HepG2 (cell line): ENCODE measurements around the gene SLC2A10. TPM values are rescaled to one million over a fixed set of nuclear protein-coding genes. Genes with fewer than 3 reads are reported as not detected.
A peak's percentile ranks its signal among the peaks of the same experiment; 100 is the strongest.

ENCODE experiments used
- AKAP8 ChIP-seq: sonication (generic); formaldehyde crosslinking; IDR thresholded peaks from 2 replicates; pipeline ENCODE4 v1.5.1; 2020; ENCODE audit warnings: mild to moderate bottlenecking, missing genetic modification reagents
- ATAD3A ChIP-seq: sonication (generic); formaldehyde crosslinking; IDR thresholded peaks from 2 replicates; pipeline ENCODE4 v1.4.0; 2020; ENCODE audit warnings: missing genetic modification reagents
- KDM2A ChIP-seq: sonication (generic); formaldehyde crosslinking; IDR thresholded peaks from 2 replicates; pipeline ENCODE4 v1.4.0; 2020; ENCODE audit warnings: low read depth, missing genetic modification reagents, borderline replicate concordance
- KDM3A ChIP-seq: IDR thresholded peaks from 2 replicates; pipeline ENCODE4 v1.6.1; 2018; ENCODE audit warnings: low read depth, missing compliant biosample characterization
- NFRKB ChIP-seq: fragments of 450-650 bp; IDR thresholded peaks from 2 replicates; pipeline ENCODE4 v1.6.1; 2017
- NRL ChIP-seq: sonication (generic); formaldehyde crosslinking; IDR thresholded peaks from 2 replicates; pipeline ENCODE4 v1.5.0; 2020; ENCODE audit warnings: missing genetic modification reagents, mild to moderate bottlenecking, moderate library complexity, borderline replicate concordance
- PHB2 ChIP-seq: fragments of 450-650 bp; IDR thresholded peaks from 2 replicates; pipeline ENCODE4 v1.6.1; 2018; ENCODE audit not compliant: partially characterized antibody
- POLR2AphosphoS5 ChIP-seq: IDR thresholded peaks from 2 replicates; pipeline ENCODE4 v1.6.1; 2012; ENCODE audit warnings: low read depth, low read length
- RBFOX2 ChIP-seq: fragments of 200-400 bp; formaldehyde crosslinking; IDR thresholded peaks from 2 replicates; pipeline ENCODE4 v1.6.1; 2017; ENCODE audit warnings: low read depth, mild to moderate bottlenecking, low read length
- SATB2 ChIP-seq: sonication (generic); formaldehyde crosslinking; IDR thresholded peaks from 2 replicates; pipeline ENCODE4 v1.5.0; 2020; ENCODE audit warnings: missing genetic modification reagents
- U2AF2 ChIP-seq: fragments of 200-400 bp; formaldehyde crosslinking; IDR thresholded peaks from 2 replicates; pipeline ENCODE4 v1.6.1; 2017; ENCODE audit warnings: low read depth, mild to moderate bottlenecking, low read length
- ZNF296 ChIP-seq: sonication (generic); formaldehyde crosslinking; conservative IDR thresholded peaks from 2 replicates; pipeline ENCODE4 v1.5.0; 2020; ENCODE audit warnings: mild to moderate bottlenecking, missing genetic modification reagents
- ZNF382 ChIP-seq: sonication (generic); formaldehyde crosslinking; IDR thresholded peaks from 2 replicates; pipeline ENCODE4 v1.5.0; 2020; ENCODE audit warnings: missing genetic modification reagents, mild to moderate bottlenecking, borderline replicate concordance
- ZNF441 ChIP-seq: sonication (generic); formaldehyde crosslinking; IDR thresholded peaks from 2 replicates; pipeline ENCODE4 v1.7.0; 2021; ENCODE audit warnings: missing genetic modification reagents, borderline replicate concordance
- ZNF607 ChIP-seq: sonication (generic); formaldehyde crosslinking; IDR thresholded peaks from 2 replicates; pipeline ENCODE4 v1.5.1; 2020; ENCODE audit warnings: missing genetic modification reagents, mild to moderate bottlenecking, borderline replicate concordance
- ZNF672 ChIP-seq: sonication (generic); formaldehyde crosslinking; IDR thresholded peaks from 2 replicates; pipeline ENCODE4 v1.8.1; 2022; ENCODE audit warnings: missing genetic modification reagents
- ZNF720 ChIP-seq: sonication (generic); formaldehyde crosslinking; IDR thresholded peaks from 2 replicates; pipeline ENCODE4 v1.4.0; 2020; ENCODE audit warnings: missing genetic modification reagents
- ZNF782 ChIP-seq: sonication (generic); formaldehyde crosslinking; IDR thresholded peaks from 2 replicates; pipeline ENCODE4 v1.4.0; 2020; ENCODE audit warnings: missing genetic modification reagents, mild to moderate bottlenecking, borderline replicate concordance
- ZSCAN9 ChIP-seq: IDR thresholded peaks from 2 replicates; pipeline ENCODE4 v1.6.1; 2016; ENCODE audit warnings: borderline replicate concordance
- polyA plus RNA-seq, 8 experiments: library from polyadenylated mRNA; depleted of rRNA in 3 of 8; stranded (reverse) in 7 of 8; unstranded in 1 of 8; fragments of >200 nt; fragmentation: Illumina TruSeq in 4 of 8; extraction: Trizol in 4 of 8; gene quantifications; 2 replicates each; pipeline versions ENCODE4 v1.2.1 to v1.2.3, GENCODE V29; 2011 to 2016; ENCODE audit warnings: low read depth in 4 of 8, missing spikeins in 1 of 8, mixed read lengths in 1 of 8; ENCODE audit not compliant: insufficient read depth in 1 of 8
- total RNA-seq, 5 experiments: library from RNA; depleted of rRNA; stranded (reverse); fragments of >200 nt; fragmentation: Illumina TruSeq; extraction: Trizol; gene quantifications; 2 replicates each; pipeline ENCODE4 v1.2.3, GENCODE V29; 2016; ENCODE audit warnings: low read depth in 1 of 5
- TF ChIP-seq, protein P1 (sequence below): sonication (generic); formaldehyde crosslinking; IDR thresholded peaks from 2 replicates; pipeline ENCODE4 v1.8.0; 2022; ENCODE audit warnings: mild to moderate bottlenecking, missing genetic modification reagents, borderline replicate concordance
- TF ChIP-seq, protein P2 (sequence below): sonication (generic); formaldehyde crosslinking; IDR thresholded peaks from 2 replicates; pipeline ENCODE4 v1.5.0; 2020; ENCODE audit warnings: mild to moderate bottlenecking, missing genetic modification reagents, borderline replicate concordance

Gene SLC2A10
- total and polyA plus RNA-seq, 2 of the 13 experiments (the other 11 are each of a cell fraction or from before 2014, with no cell fraction given): 16.0 to 18.4 TPM

DNA sequence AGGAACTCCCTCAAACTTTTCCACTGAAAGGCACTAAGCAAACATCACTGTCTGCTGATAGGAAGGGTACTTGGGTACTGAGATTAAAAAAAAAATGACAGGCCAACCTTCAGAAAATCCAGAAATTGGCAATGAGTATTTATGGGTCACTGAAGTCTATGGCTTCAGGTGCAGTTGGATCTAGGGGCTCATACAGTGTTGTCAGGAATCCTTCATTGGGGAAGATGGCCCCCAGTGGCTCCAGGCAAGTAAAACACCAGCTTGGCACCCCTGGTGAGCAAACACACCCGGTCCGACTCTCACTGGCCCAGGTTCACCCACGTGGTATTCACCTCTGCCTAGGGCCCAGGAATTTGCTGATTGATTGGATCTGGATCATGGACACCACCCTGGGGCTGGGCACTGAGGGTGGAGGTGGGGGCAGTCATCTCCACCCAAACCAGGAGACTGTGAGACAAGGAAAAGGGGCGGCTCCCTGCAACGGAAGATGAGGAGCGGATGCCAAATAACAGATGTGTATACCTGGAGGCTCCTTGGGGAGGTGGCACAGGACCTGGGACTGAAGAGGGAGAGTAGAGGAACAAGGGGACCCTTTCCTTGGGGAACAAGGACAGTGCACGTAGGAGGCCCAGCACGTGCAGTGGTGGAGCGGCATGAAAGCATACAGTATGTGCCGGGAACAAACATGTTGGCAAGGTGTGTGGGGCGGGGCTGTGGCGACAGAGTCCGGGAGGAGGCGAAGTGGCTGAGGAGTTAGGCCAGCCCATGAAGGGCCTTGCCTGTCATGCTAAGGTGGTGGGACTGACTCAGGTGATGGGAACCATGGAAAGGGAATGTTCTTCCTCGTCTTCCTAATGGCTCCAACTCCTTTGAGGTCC lies 4.7 kb downstream of the SLC2A10 start (continued):
- TF ChIP-seq, protein P1, sequence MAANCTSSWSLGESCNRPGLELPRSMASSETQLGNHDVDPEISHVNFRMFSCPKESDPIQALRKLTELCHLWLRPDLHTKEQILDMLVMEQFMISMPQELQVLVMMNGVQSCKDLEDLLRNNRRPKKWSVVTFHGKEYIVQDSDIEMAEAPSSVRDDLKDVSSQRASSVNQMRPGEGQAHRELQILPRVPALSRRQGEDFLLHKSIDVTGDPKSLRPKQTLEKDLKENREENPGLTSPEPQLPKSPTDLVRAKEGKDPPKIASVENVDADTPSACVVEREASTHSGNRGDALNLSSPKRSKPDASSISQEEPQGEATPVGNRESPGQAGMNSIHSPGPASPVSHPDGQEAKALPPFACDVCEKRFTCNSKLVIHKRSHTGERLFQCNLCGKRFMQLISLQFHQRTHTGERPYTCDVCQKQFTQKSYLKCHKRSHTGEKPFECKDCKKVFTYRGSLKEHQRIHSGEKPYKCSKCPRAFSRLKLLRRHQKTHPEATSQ (CRISPR knock-in tag): no peak
- TF ChIP-seq PHB2 (no peak), NFRKB (no peak), SATB2 (CRISPR knock-in tag) (no peak), ZNF382 (no peak), ATAD3A (CRISPR knock-in tag) (no peak), ZNF296 (CRISPR knock-in tag) (0 out of 2 replicates have a peak, but pooled peaks have one; percentile 27), ZNF672 (CRISPR knock-in tag) (no peak), RBFOX2 (0 out of 2 replicates have a peak, but pooled peaks have one; percentile 19), ZSCAN9 (CRISPR knock-in tag) (no peak), ZNF782 (CRISPR knock-in tag) (0 out of 2 replicates have a peak, but pooled peaks have one; percentile 52), NRL (CRISPR knock-in tag) (0 out of 2 replicates have a peak, but pooled peaks have one; percentile 49), ZNF441 (CRISPR knock-in tag) (0 out of 2 replicates have a peak, but pooled peaks have one; percentile 29), AKAP8 (CRISPR knock-in tag) (0 out of 2 replicates have a peak, but pooled peaks have one; percentile 73), KDM3A (CRISPR knock-in tag) (no peak), ZNF607 (CRISPR knock-in tag) (no peak), U2AF2 (no peak), KDM2A (no peak), ZNF720 (CRISPR knock-in tag) (no peak), POLR2AphosphoS5 (0 out of 2 replicates have a peak, but pooled peaks have one; percentile 12)
- TF ChIP-seq, protein P2, sequence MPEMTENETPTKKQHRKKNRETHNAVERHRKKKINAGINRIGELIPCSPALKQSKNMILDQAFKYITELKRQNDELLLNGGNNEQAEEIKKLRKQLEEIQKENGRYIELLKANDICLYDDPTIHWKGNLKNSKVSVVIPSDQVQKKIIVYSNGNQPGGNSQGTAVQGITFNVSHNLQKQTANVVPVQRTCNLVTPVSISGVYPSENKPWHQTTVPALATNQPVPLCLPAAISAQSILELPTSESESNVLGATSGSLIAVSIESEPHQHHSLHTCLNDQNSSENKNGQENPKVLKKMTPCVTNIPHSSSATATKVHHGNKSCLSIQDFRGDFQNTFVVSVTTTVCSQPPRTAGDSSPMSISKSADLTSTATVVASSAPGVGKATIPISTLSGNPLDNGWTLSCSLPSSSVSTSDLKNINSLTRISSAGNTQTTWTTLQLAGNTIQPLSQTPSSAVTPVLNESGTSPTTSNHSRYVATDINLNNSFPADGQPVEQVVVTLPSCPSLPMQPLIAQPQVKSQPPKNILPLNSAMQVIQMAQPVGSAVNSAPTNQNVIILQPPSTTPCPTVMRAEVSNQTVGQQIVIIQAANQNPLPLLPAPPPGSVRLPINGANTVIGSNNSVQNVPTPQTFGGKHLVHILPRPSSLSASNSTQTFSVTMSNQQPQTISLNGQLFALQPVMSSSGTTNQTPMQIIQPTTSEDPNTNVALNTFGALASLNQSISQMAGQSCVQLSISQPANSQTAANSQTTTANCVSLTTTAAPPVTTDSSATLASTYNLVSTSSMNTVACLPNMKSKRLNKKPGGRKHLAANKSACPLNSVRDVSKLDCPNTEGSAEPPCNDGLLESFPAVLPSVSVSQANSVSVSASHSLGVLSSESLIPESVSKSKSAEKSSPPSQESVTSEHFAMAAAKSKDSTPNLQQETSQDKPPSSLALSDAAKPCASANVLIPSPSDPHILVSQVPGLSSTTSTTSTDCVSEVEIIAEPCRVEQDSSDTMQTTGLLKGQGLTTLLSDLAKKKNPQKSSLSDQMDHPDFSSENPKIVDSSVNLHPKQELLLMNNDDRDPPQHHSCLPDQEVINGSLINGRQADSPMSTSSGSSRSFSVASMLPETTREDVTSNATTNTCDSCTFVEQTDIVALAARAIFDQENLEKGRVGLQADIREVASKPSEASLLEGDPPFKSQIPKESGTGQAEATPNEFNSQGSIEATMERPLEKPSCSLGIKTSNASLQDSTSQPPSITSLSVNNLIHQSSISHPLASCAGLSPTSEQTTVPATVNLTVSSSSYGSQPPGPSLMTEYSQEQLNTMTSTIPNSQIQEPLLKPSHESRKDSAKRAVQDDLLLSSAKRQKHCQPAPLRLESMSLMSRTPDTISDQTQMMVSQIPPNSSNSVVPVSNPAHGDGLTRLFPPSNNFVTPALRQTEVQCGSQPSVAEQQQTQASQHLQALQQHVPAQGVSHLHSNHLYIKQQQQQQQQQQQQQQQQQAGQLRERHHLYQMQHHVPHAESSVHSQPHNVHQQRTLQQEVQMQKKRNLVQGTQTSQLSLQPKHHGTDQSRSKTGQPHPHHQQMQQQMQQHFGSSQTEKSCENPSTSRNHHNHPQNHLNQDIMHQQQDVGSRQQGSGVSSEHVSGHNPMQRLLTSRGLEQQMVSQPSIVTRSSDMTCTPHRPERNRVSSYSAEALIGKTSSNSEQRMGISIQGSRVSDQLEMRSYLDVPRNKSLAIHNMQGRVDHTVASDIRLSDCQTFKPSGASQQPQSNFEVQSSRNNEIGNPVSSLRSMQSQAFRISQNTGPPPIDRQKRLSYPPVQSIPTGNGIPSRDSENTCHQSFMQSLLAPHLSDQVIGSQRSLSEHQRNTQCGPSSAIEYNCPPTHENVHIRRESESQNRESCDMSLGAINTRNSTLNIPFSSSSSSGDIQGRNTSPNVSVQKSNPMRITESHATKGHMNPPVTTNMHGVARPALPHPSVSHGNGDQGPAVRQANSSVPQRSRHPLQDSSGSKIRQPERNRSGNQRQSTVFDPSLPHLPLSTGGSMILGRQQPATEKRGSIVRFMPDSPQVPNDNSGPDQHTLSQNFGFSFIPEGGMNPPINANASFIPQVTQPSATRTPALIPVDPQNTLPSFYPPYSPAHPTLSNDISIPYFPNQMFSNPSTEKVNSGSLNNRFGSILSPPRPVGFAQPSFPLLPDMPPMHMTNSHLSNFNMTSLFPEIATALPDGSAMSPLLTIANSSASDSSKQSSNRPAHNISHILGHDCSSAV (CRISPR knock-in tag): no peak
